GM12873 (cell line): ENCODE data around the gene MOCS3.

Experiments used
- TF ChIP-seq, protein P1 (sequence below): IDR thresholded peaks from 2 replicates; pipeline ENCODE4 v1.5.1; 2012; ENCODE audit warnings: low read depth, mild to moderate bottlenecking, moderate library complexity, low read length, control low read depth; ENCODE audit not compliant: insufficient read depth; ENCODE audit errors: missing control alignments

Gene MOCS3, protein sequence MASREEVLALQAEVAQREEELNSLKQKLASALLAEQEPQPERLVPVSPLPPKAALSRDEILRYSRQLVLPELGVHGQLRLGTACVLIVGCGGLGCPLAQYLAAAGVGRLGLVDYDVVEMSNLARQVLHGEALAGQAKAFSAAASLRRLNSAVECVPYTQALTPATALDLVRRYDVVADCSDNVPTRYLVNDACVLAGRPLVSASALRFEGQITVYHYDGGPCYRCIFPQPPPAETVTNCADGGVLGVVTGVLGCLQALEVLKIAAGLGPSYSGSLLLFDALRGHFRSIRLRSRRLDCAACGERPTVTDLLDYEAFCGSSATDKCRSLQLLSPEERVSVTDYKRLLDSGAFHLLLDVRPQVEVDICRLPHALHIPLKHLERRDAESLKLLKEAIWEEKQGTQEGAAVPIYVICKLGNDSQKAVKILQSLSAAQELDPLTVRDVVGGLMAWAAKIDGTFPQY

DNA sequence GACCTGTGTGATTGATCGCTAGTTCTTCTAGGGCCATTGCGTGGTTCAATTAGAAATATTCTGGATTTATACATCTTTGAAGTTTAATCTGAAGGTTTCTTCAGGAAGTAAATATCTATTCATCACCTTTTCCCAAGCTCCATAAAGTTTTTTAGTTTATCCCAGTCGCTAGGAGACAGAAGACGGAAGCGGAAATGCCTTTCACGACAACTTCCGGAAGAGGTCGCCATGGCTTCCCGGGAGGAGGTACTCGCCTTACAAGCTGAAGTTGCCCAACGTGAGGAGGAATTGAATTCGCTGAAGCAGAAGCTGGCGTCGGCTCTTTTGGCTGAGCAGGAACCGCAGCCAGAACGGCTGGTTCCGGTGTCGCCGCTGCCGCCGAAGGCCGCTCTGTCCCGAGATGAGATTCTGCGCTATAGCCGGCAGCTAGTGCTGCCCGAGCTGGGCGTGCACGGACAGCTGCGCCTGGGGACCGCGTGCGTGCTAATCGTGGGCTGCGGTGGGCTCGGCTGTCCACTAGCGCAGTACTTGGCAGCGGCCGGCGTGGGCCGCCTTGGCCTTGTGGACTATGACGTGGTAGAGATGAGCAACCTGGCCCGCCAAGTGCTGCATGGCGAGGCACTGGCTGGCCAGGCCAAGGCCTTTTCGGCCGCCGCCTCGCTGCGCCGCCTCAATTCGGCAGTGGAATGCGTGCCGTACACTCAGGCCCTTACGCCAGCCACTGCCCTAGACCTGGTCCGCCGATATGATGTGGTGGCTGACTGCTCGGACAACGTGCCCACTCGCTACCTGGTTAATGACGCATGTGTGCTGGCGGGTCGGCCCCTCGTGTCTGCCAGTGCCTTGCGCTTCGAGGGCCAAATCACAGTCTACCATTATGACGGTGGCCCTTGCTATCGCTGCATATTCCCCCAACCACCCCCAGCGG, at the start of gene MOCS3:
Gene MOCS3, plus strand, starts transcription at position 204 of the 928 bp plus-strand sequence. Its CDS starts 25 bp downstream, at position 229.
- TF ChIP-seq, protein P1, sequence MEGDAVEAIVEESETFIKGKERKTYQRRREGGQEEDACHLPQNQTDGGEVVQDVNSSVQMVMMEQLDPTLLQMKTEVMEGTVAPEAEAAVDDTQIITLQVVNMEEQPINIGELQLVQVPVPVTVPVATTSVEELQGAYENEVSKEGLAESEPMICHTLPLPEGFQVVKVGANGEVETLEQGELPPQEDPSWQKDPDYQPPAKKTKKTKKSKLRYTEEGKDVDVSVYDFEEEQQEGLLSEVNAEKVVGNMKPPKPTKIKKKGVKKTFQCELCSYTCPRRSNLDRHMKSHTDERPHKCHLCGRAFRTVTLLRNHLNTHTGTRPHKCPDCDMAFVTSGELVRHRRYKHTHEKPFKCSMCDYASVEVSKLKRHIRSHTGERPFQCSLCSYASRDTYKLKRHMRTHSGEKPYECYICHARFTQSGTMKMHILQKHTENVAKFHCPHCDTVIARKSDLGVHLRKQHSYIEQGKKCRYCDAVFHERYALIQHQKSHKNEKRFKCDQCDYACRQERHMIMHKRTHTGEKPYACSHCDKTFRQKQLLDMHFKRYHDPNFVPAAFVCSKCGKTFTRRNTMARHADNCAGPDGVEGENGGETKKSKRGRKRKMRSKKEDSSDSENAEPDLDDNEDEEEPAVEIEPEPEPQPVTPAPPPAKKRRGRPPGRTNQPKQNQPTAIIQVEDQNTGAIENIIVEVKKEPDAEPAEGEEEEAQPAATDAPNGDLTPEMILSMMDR, result no peak

DNA sequence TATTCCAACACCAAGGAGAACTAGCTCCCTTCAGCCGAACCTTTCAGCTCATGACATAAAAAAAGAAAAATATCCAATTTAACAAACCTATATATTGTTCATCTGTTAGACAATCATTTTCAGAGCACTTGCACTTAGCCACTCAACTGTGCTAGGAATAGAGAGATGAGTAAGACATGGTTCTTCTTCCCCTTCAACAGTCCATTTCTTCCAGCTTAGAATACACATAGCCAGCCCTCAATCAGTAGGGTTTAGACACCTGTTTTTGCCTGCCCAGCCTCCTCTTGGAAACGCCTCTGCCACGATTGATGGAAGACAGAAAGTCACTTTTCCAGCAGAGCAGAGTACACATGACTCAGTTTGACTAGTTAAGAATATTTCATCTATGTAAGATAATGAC, 49.2 kb upstream of the MOCS3 start:
- TF ChIP-seq, protein P1, result no peak

DNA sequence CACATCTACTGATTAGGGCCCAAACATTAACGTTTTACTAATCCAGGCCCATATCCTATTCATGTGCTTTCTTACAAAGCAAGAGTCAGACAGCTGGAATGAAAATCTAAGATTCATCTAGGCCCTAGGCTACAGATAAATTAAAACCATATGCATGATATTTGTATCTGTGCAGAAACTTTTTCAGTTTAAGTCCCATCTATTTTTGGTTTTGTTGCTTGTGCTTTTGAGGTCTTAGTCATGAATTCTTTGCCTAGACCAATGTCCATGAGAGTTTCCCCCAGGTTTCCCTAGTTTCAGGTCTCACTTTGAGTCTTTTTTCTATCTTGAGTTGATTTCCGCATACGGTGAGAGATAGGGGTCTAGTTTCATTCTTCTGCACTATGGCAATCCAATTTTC, 47.6 kb upstream of the MOCS3 start:
- TF ChIP-seq, protein P1, result no peak

DNA sequence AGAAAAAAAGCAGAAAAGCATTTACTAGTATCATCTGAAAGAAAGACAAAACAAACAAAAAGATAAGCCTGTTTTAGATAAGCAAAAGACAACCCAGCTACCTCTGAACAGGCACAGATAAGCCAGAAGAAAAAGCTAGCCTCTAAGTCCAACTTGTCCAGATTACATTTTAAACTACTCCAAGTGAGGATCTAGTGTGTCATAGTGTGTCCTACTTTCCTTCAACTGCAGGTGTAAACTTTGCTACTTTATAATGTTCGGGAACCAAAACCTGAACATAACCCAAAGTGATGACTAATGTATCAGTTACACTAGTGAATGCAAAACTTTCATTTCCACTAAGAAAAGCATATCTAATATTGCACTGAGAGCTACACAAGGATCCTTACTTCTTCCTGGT, 46.9 kb upstream of the MOCS3 start:
- TF ChIP-seq, protein P1, result no peak

DNA sequence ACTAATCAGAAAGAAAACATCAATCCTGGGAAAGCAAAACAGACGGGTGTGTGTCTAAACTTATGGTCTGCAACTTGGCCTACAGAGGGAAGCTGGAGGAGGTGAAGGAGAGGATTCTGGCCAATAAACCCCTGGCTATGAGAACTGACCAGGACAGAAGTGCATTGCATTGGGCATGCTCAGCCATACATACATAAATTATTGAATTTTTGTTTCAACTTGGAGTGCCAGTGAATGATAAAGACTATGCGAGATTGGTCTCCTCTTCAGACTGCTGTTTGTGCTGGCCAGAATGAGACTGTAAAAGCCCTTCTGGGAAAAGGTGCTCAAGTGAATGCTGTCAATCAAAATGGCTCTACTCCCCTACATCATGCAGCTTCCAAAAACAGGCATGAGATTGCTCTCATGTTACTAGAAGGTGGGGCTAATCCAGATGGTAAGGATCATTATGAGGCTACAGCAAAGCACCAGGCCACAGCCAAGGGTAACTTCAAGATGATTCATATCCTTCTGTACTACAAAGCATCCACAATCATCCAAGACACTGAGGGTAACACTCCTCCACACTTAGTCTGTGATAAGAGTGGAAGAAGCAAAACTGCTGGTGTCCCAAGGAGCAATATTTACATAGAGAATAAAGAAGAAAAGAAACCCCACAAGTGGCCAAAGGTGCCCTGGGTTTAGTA, 44.8 kb upstream of the MOCS3 start:
- TF ChIP-seq, protein P1, result no peak

DNA sequence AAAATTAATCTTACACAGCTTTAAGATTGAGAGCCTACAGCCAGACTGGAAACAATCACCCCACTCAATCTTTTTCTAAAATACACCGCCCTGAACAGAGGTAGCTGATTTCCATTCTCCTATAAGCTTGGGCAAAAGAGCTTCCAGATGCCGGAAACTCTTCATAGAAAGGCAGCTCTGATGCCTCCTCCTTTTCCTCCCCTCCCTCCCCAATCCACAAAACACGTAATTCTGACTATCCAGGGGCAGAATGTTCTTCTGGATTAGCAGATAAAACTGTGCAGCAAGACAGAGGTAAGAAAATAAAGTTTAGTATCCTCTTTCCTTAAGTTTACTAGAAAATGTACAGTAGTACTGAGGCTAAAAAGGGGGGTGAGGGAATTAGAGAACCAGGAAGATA, 43.2 kb upstream of the MOCS3 start:
- TF ChIP-seq, protein P1, result no peak
